Ovary (tissue), 9 donors: ENCODE results near the gene EPB41L1. TPM values are rescaled to one million over a fixed set of nuclear protein-coding genes. Genes with fewer than 3 reads are reported as not detected.

Experiments used
- DNase-seq, 5 donors: peaks; one replicate each; pipeline ENCODE4 v3.0.0-alpha.2; 2019 to 2020
- H3K27ac ChIP-seq, 2 donors: fragments of 200-600 bp; one replicate each; pipeline versions ENCODE4 v1.5.1 to v1.8.0; 2019 to 2022
- H3K27me3 ChIP-seq: fragments of 200-600 bp; one replicate; pipeline ENCODE4 v1.8.0; 2022
- H3K36me3 ChIP-seq: fragments of 200-600 bp; sonication (generic); one replicate; pipeline ENCODE4 v1.5.1; 2019
- H3K4me1 ChIP-seq: one replicate; pipeline ENCODE4 v1.8.1; 2013; ENCODE audit warnings: mild to moderate bottlenecking, moderate library complexity; ENCODE audit not compliant: insufficient read depth
- H3K4me3 ChIP-seq: fragments of 200-600 bp; sonication (generic); one replicate; pipeline ENCODE4 v1.5.1; 2017
- H3K9me3 ChIP-seq, 2 donors: fragments of 200-600 bp in 1 of 2; sonication (generic) in 1 of 2; one replicate each; pipeline versions ENCODE4 v1.5.1 to v1.8.1; 2013 to 2019; ENCODE audit warnings: mild to moderate bottlenecking in 1 of 2, moderate library complexity in 1 of 2
- CTCF ChIP-seq, 3 donors: fragments of 450-650 bp in 2 of 3; fragments of 200-600 bp in 1 of 3; IDR thresholded peaks; one replicate each; pipeline versions ENCODE4 v1.5.1 to v1.8.0; 2016 to 2022; ENCODE audit warnings: antibody characterized with exemption in 3 of 3, mild to moderate bottlenecking in 1 of 3
- EP300 ChIP-seq: sonication (generic); formaldehyde crosslinking; IDR thresholded peaks from one replicate; pipeline ENCODE4 v1.6.1; 2017; ENCODE audit warnings: antibody characterized with exemption
- POLR2A ChIP-seq: fragments of 450-650 bp; IDR thresholded peaks from one replicate; pipeline ENCODE4 v1.6.1; 2017; ENCODE audit warnings: antibody characterized with exemption, mild to moderate bottlenecking, moderate library complexity
- WGBS, 3 donors: extraction: QIAGEN DNeasy Blood & Tissue Kit in 1 of 3; methylation state at CpG; one replicate each; pipeline versions ENCODE4 v1.1.5 to v1.1.7; 2013 to 2017; 5-methylcytosine and 5-hydroxymethylcytosine counted together
- intact Hi-C, 4 donors: fragments of 100-400 bp; cut with DNase I; formaldehyde crosslinking; loops; one replicate each; pipeline versions ENCODE4 v1.11.0 to v1.15.1; 2022 to 2023
- polyA plus RNA-seq, 2 donors: library from polyadenylated mRNA; stranded (reverse); fragments of 200-250 nt in 1 of 2; fragments of 350-450 nt in 1 of 2; fragmentation: Illumina TruSeq in 1 of 2; extraction: RNeasy Lipid Tissue Mini Kit (QIAGEN cat#74804) in 1 of 2; gene quantifications; one replicate each; pipeline ENCODE4 v1.2.3, GENCODE V29; 2013 to 2014
- total RNA-seq, 7 donors: library from RNA; depleted of rRNA in 2 of 7; stranded (reverse); fragments of >200 nt in 2 of 7; fragmentation: NEBNext Ultra II Directional in 3 of 7; extraction: Animal tissue kit (Norgen Biotek cat#: 25700) in 3 of 7; gene quantifications; one replicate each; pipeline versions ENCODE4 v1.1.0 to v1.2.4, GENCODE V29; 2016 to 2023
- donor health status: DM: no; HTN: no; CAD: no; lungs with moderate emphysema.
- donor health status: DM: no; HTN: no; CAD: no.
- donor health status: Bipolar disorder and iron deficiency.
- donor health status: DM: yes; HTN: yes; CAD: no.
- donor health status: DM: no; HTN: no; CAD: no.
- donor health status: DM: yes; HTN: yes; CAD: no.

The EPB41L1 gene
- total and polyA plus RNA-seq, 9 donors: 23.4 to 207 (median 63.2) TPM

- peaks cover 8% of the 10 kb centered on the region for H3K4me1 ChIP-seq
These were observed 84.2 kb downstream of the EPB41L1 start for GRCh38 chr20:36238760-36239159.

GRCh38 chr20:36240076-36240475, 85.5 kb downstream of the EPB41L1 start:
- Histone ChIP-seq H3K4me1 (peaks cover 8% of the 10 kb centered on the region), H3K9me3 (no peaks in the 10 kb centered on the region), H3K36me3 (no peaks in the 10 kb centered on the region), H3K4me3 (no peak overlapping the region), H3K27ac (no peak overlapping the region), H3K27me3 (no peaks in the 10 kb centered on the region)
- no peak for DNase-seq
- TF ChIP-seq EP300 (no peak), CTCF (IDR thresholded peaks at IDR 0.05) (no peak)
- intact Hi-C loops: no loop called here
- WGBS, 3 donors: 86 to 89% (median 87%) methylated on average over 12 of the region's 12 CpGs

More at GRCh38 chr20:36238760-36239159, 84.2 kb downstream of the EPB41L1 start:
- no peak overlapping the region for H3K4me3 ChIP-seq
- 44 to 65% (median 50%) methylated on average over 3 of the region's 3 CpGs for WGBS, 3 donors
- H3K27ac ChIP-seq: no peak overlapping the region
- intact Hi-C loops: no loop called here
- TF ChIP-seq POLR2A: no peak
- no peak for TF ChIP-seq EP300
- no peak for TF ChIP-seq CTCF (IDR thresholded peaks at IDR 0.05)
- no peaks in the 10 kb centered on the region for H3K36me3 ChIP-seq
- DNase-seq: no peak
- no peaks in the 10 kb centered on the region for H3K9me3 ChIP-seq
- H3K27me3 ChIP-seq: no peaks in the 10 kb centered on the region

GRCh38 chr20:36241678-36242077, 87.1 kb downstream of the EPB41L1 start:
- Histone ChIP-seq H3K9me3 (no peaks in the 10 kb centered on the region), H3K4me3 (no peak overlapping the region), H3K36me3 (no peaks in the 10 kb centered on the region), H3K27me3 (no peaks in the 10 kb centered on the region), H3K4me1 (peaks cover 5% of the 10 kb centered on the region), H3K27ac (no peak overlapping the region)
- intact Hi-C loops: no loop called here
- no peak for TF ChIP-seq CTCF (IDR thresholded peaks at IDR 0.05)
- no peak for TF ChIP-seq POLR2A
- TF ChIP-seq EP300: no peak
- WGBS, 3 donors: 79 to 89% (median 87%) methylated on average over 4 of the region's 4 CpGs
- DNase-seq: no peak

- Histone ChIP-seq H3K36me3 (no peaks in the 10 kb centered on the region), H3K27me3 (no peaks in the 10 kb centered on the region), H3K4me1 (no peaks in the 10 kb centered on the region), H3K9me3 (no peaks in the 10 kb centered on the region), H3K27ac (no peak overlapping the region), H3K4me3 (no peak overlapping the region)
- TF ChIP-seq POLR2A: no peak
- TF ChIP-seq EP300: no peak
- TF ChIP-seq CTCF (IDR thresholded peaks at IDR 0.05): no peak
- 40 to 52% (median 43%) methylated on average over 1 of the region's 1 CpG for WGBS, 3 donors
- intact Hi-C loops: no loop called here
- DNase-seq: no peak
These were observed 89.2 kb downstream of the EPB41L1 start for GRCh38 chr20:36243726-36244125.

- intact Hi-C loops: no loop called here
- Histone ChIP-seq H3K9me3 (no peaks in the 10 kb centered on the region), H3K27me3 (no peaks in the 10 kb centered on the region), H3K4me3 (no peak overlapping the region), H3K36me3 (no peaks in the 10 kb centered on the region), H3K27ac (no peak overlapping the region), H3K4me1 (no peaks in the 10 kb centered on the region)
- TF ChIP-seq EP300 (no peak), CTCF (IDR thresholded peaks at IDR 0.05) (no peak), POLR2A (no peak)
- no peak for DNase-seq
- WGBS, 3 donors: 76 to 82% (median 81%) methylated on average over 4 of the region's 4 CpGs
These were observed 91.9 kb downstream of the EPB41L1 start for GRCh38 chr20:36246401-36246800.
